Endothelial cell of umbilical vein (primary cell): ENCODE results near the gene LINC01488. TPM values are rescaled to one million over a fixed set of nuclear protein-coding genes. Genes with fewer than 3 reads are reported as not detected.

Experiments
- BruUV-seq: library from RNA; stranded (reverse); fragments of 400-500 nt; replicated peaks from 2 replicates; lab custom pipeline; 2021; lab: Mats Ljungman, UMichigan
- CTCF ChIA-PET: fragments of 300-600, 350-600 bp; sonication (Branson Sonifier 250); formaldehyde crosslinking; loops from one replicate; lab custom pipeline; 2021; ENCODE audit warnings: antibody characterized with exemption, inconsistent platforms; lab: Charles Lee
- POLR2A ChIA-PET: fragments of 300-600, 350-600 bp; sonication (Branson Sonifier 250); formaldehyde crosslinking; loops from one replicate; lab custom pipeline; 2021; ENCODE audit warnings: antibody characterized with exemption, inconsistent platforms; lab: Charles Lee
- DNase-seq: peaks from one replicate; pipeline ENCODE4 v3.0.0-alpha.2; 2011; ENCODE audit warnings: low read depth, low spot score
- FAIRE-seq: peaks from 2 replicates; lab custom pipeline; 2011; peaks lifted over from hg19 to GRCh38; lab: Jason Lieb, UNC
- H2AFZ ChIP-seq: 2 replicates; pipeline ENCODE4 v1.6.0; 2012; ENCODE audit warnings: low read depth, low read length, control low read depth, inconsistent platforms
- H3K27ac ChIP-seq: 2 replicates; pipeline ENCODE4 v1.5.1; 2011; ENCODE audit warnings: low read depth, mild to moderate bottlenecking, control low read depth, low read length, moderate library complexity; ENCODE audit not compliant: insufficient read depth
- H3K27me3 ChIP-seq, 2 experiments: 2 replicates each; pipeline versions ENCODE4 v1.6.0 to v1.6.1; 2011; ENCODE audit warnings: low read length in 2 of 2, mixed read lengths in 1 of 2; ENCODE audit not compliant: control insufficient read depth in 2 of 2, insufficient read depth in 2 of 2
- H3K36me3 ChIP-seq, 2 experiments: 2 replicates in 1 of 2; 3 replicates in 1 of 2; pipeline ENCODE4 v1.5.1; 2011; ENCODE audit warnings: low read length in 2 of 2, mild to moderate bottlenecking in 1 of 2, moderate library complexity in 1 of 2; ENCODE audit not compliant: control insufficient read depth in 2 of 2, insufficient read depth in 2 of 2; ENCODE audit errors: extremely low read depth in 1 of 2
- H3K4me1 ChIP-seq: 3 replicates; pipeline ENCODE4 v1.5.1; 2011; ENCODE audit warnings: mild to moderate bottlenecking, low read length; ENCODE audit not compliant: control insufficient read depth, insufficient read depth; ENCODE audit errors: extremely low read depth
- H3K4me2 ChIP-seq: 2 replicates; pipeline ENCODE4 v1.6.1; 2011; ENCODE audit warnings: low read length, control low read depth, mixed read lengths; ENCODE audit not compliant: insufficient read depth
- H3K4me3 ChIP-seq, 3 experiments: fragments of 200-600 bp in 1 of 3; sonication (generic), shearing (Covaris generic) in 1 of 3; replicated peaks in 1 of 3; 2 replicates each; pipeline ENCODE4 v1.5.1; 2011 to 2016; ENCODE audit warnings: control low read depth in 3 of 3, low read length in 3 of 3, mild to moderate bottlenecking in 2 of 3, inconsistent platforms in 1 of 3, low read depth in 1 of 3, moderate library complexity in 1 of 3; ENCODE audit not compliant: insufficient read depth in 1 of 3
- H3K79me2 ChIP-seq: 2 replicates; pipeline ENCODE4 v1.6.0; 2012; ENCODE audit warnings: low read length, inconsistent platforms; ENCODE audit not compliant: control insufficient read depth, insufficient read depth
- H3K9ac ChIP-seq: replicated peaks from 2 replicates; pipeline ENCODE3; 2011; ENCODE audit warnings: low read length, control low read depth; ENCODE audit not compliant: insufficient read depth; ENCODE audit errors: extremely low read depth
- H3K9me1 ChIP-seq: replicated peaks from 3 replicates; pipeline ENCODE4 v1.6.0; 2011; ENCODE audit warnings: mild to moderate bottlenecking, low read length; ENCODE audit not compliant: control insufficient read depth, insufficient read depth; ENCODE audit errors: extremely low read depth
- H3K9me3 ChIP-seq: replicated peaks from 2 replicates; pipeline ENCODE4 v1.5.1; 2012; ENCODE audit warnings: low read length, inconsistent platforms; ENCODE audit not compliant: control insufficient read depth, insufficient read depth
- H4K20me1 ChIP-seq: replicated peaks from 2 replicates; pipeline ENCODE3; 2011; ENCODE audit warnings: mild to moderate bottlenecking, low read length; ENCODE audit not compliant: control insufficient read depth, insufficient read depth; ENCODE audit errors: extremely low read depth
- EZH2 ChIP-seq: IDR thresholded peaks from 2 replicates; pipeline ENCODE4 v1.6.1; 2012; ENCODE audit warnings: borderline replicate concordance, low read depth, mild to moderate bottlenecking, moderate library complexity, low read length, inconsistent platforms; ENCODE audit not compliant: severe bottlenecking
- FOS ChIP-seq: IDR thresholded peaks from 2 replicates; pipeline ENCODE4 v1.6.1; 2011; ENCODE audit warnings: mild to moderate bottlenecking, low read length, moderate library complexity, borderline replicate concordance; ENCODE audit not compliant: insufficient read depth
- GATA2 ChIP-seq: IDR thresholded peaks from 2 replicates; pipeline ENCODE4 v1.7.0; 2011; ENCODE audit warnings: low read depth, mild to moderate bottlenecking, moderate library complexity, mixed read lengths, low read length; ENCODE audit not compliant: insufficient read length, insufficient read depth
- JUN ChIP-seq: IDR thresholded peaks from 2 replicates; pipeline ENCODE4 v1.6.1; 2011; ENCODE audit warnings: borderline replicate concordance, low read depth; ENCODE audit not compliant: insufficient read length, insufficient read depth
- MYC ChIP-seq: IDR thresholded peaks from one replicate; pipeline ENCODE4 v1.6.1; 2011; ENCODE audit warnings: mild to moderate bottlenecking, low read depth, low read length
- POLR2A ChIP-seq: IDR thresholded peaks from 2 replicates; pipeline ENCODE4 v1.6.1; 2012; ENCODE audit warnings: low read depth, mild to moderate bottlenecking, control low read depth, low read length
- POLR2AphosphoS5 ChIP-seq: IDR thresholded peaks from 2 replicates; pipeline ENCODE4 v1.6.1; 2012; ENCODE audit warnings: low read depth, mild to moderate bottlenecking, control low read depth, low read length, moderate library complexity; ENCODE audit not compliant: insufficient read depth
- dilution Hi-C: fragments of 300-500 bp; cut with MboI; formaldehyde crosslinking; loops from one replicate; pipeline ENCODE4 v1.15.0; 2019; ENCODE audit warnings: low sequenced_read_pairs; ENCODE audit not compliant: extremely low pct_ligation_motif_present
- intact Hi-C: fragments of 100-400 bp; cut with micrococcal nuclease; formaldehyde crosslinking; loops from one replicate; pipeline ENCODE4 v1.10.0; 2022
- polyA plus RNA-seq, 4 experiments: library from polyadenylated mRNA; depleted of rRNA in 3 of 4; stranded (reverse) in 3 of 4; unstranded in 1 of 4; fragments of >200 nt; gene quantifications; 2 replicates each; pipeline versions ENCODE4 v1.2.1 to v1.2.3, GENCODE V29; 2011 to 2012; ENCODE audit warnings: missing spikeins in 1 of 4
- total RNA-seq: library from RNA; stranded (reverse); gene quantifications from 2 replicates; pipeline ENCODE4 v1.2.3, GENCODE V29; 2021
- TF ChIP-seq, protein P1 (sequence below), 2 donors: IDR thresholded peaks; 1 replicate in 1 of 2; 2 replicates in 1 of 2; pipeline ENCODE4 v1.5.1; 2011; ENCODE audit warnings: low read length in 2 of 2, mild to moderate bottlenecking in 2 of 2, moderate library complexity in 2 of 2, control low read depth in 1 of 2, inconsistent platforms in 1 of 2, low read depth in 1 of 2; ENCODE audit not compliant: insufficient read depth in 1 of 2; ENCODE audit errors: extremely low read depth in 1 of 2
- TF ChIP-seq, protein P2 (sequence below): IDR thresholded peaks from 2 replicates; pipeline ENCODE4 v1.6.1; 2011; ENCODE audit not compliant: insufficient read depth, insufficient read length

Gene LINC01488
- total and polyA plus RNA-seq, 2 donors (not counting 3 experiments of a cell fraction or from before 2014, with no cell fraction given): not detected

- BruUV-seq: no TSS peak
- Histone ChIP-seq H3K4me3 (no peak overlapping the region), H2AFZ (no peak overlapping the region), H3K4me2 (no peak overlapping the region), H3K9me3 (no peaks in the 10 kb centered on the region), H3K27me3 (peaks cover 0 to 2% of the 10 kb centered on the region in 2 experiments), H3K9me1 (no peaks in the 10 kb centered on the region), H4K20me1 (no peaks in the 10 kb centered on the region), H3K9ac (no peak overlapping the region), H3K36me3 (no peaks in the 10 kb centered on the region), H3K4me1 (no peaks in the 10 kb centered on the region), H3K79me2 (no peaks in the 10 kb centered on the region), H3K27ac (no peak overlapping the region)
- dilution Hi-C loops (no loop called here), intact Hi-C loops (no loop called here)
- no peak for DNase-seq
- TF ChIP-seq, protein P1, sequence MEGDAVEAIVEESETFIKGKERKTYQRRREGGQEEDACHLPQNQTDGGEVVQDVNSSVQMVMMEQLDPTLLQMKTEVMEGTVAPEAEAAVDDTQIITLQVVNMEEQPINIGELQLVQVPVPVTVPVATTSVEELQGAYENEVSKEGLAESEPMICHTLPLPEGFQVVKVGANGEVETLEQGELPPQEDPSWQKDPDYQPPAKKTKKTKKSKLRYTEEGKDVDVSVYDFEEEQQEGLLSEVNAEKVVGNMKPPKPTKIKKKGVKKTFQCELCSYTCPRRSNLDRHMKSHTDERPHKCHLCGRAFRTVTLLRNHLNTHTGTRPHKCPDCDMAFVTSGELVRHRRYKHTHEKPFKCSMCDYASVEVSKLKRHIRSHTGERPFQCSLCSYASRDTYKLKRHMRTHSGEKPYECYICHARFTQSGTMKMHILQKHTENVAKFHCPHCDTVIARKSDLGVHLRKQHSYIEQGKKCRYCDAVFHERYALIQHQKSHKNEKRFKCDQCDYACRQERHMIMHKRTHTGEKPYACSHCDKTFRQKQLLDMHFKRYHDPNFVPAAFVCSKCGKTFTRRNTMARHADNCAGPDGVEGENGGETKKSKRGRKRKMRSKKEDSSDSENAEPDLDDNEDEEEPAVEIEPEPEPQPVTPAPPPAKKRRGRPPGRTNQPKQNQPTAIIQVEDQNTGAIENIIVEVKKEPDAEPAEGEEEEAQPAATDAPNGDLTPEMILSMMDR (IDR thresholded peaks at IDR 0.05; ENCODE audit: extremely low read depth in 1 of 2, insufficient read depth in 1 of 2, low read depth in 1 of 2, low read length in 2 of 2): no peak
- no peak for TF ChIP-seq EZH2
- no peak for TF ChIP-seq GATA2
- TF ChIP-seq JUN: no peak
- no peak for TF ChIP-seq POLR2AphosphoS5
- TF ChIP-seq MYC: no peak
- no peak for TF ChIP-seq FOS
- TF ChIP-seq, protein P2, sequence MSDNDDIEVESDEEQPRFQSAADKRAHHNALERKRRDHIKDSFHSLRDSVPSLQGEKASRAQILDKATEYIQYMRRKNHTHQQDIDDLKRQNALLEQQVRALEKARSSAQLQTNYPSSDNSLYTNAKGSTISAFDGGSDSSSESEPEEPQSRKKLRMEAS: no peak
- no peak for TF ChIP-seq POLR2A
- ChIA-PET CTCF (interaction anchor here (0.8 kb wide), 1 partner anchor 187 kb away, joined by 3 read pairs; no protein-coding TSS in a partner anchor), POLR2A (no interaction called here)
- no peak for FAIRE-seq
Observed at GRCh38 chr11:69479591-69480271, 1.7 kb upstream of the LINC01488 start.
